Cardiac fibroblast (primary cell): ENCODE measurements around the gene HSPA2.

Experiments used
- DNase-seq, 2 donors: peaks; one replicate each; pipeline versions ENCODE4 v3.0.0 to v3.0.0-alpha.2; 2010; ENCODE audit warnings: low read depth in 2 of 2
- H3K4me3 ChIP-seq, 2 donors: replicated peaks in 1 of 2; 1 replicate in 1 of 2; 2 replicates in 1 of 2; pipeline ENCODE4 v1.5.1; 2011; ENCODE audit warnings: low read depth in 2 of 2, low read length in 2 of 2, mild to moderate bottlenecking in 2 of 2, moderate library complexity in 1 of 2
- CTCF ChIP-seq: IDR thresholded peaks from one replicate; pipeline ENCODE4 v1.5.1; 2011; ENCODE audit warnings: low read depth, mild to moderate bottlenecking, low read length, inconsistent platforms

The HSPA2 gene

GRCh38 chr14:64540208-64541202, at the start of gene HSPA2:
Gene HSPA2, plus strand, starts transcription at chr14:64540741. Its CDS starts 109 bp downstream, at chr14:64540850.
- H3K4me3 ChIP-seq = peak within 1 kb of the TSS; percentile 48 to 64
- peak; percentile 82 for TF ChIP-seq CTCF
- DNase-seq = peak; percentile 99 to 100

- no peak for TF ChIP-seq CTCF
- no peak for DNase-seq
- H3K4me3 ChIP-seq = no peak overlapping the region
Observed at GRCh38 chr14:64491637-64492036, 48.9 kb upstream of the HSPA2 start.

DNA sequence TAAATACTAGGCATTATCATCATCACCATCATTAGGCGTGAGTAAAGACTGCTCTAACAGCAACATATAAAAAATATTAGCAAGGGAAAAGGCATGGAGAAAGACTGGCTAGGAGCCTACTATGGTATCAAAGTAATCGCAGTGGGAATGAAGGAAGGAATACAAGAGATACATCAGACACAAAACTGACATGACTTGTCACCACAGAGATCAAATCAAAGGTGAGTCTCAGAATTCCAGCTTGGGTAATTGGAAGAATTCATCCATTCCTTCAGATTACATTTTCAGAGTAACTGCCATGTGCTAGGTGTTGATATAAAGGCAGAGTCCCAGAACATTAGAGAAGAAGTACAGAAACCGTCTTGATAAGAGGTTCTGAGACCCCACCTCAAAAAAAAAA, 47.1 kb upstream of the HSPA2 start:
- no peak for DNase-seq
- no peak for TF ChIP-seq CTCF
- H3K4me3 ChIP-seq = no peak overlapping the region

DNA sequence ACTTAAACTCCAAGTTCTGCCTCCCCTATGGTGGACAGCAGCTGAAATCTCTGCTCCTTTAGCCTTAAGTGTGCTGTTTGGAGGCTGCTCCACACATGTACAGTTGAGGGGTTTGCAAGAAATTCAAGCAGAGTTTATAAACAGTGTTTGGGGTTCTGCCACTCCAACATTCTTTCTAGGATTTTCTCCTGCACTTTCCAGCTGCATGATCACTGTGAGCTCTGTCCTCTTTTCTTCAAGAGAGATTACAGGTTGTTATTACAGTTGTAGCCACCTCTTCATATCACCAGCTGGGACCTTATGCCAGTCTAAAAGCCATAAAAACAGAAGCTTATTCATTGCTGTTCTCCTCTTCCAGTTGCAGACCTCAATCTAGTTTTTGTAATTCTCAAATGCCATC, 45.3 kb upstream of the HSPA2 start:
- no peak overlapping the region for H3K4me3 ChIP-seq
- no peak for DNase-seq
- no peak for TF ChIP-seq CTCF

GRCh38 chr14:64496764-64497163, 43.8 kb upstream of the HSPA2 start:
- no peak for TF ChIP-seq CTCF
- DNase-seq = no peak
- no peak overlapping the region for H3K4me3 ChIP-seq

DNA sequence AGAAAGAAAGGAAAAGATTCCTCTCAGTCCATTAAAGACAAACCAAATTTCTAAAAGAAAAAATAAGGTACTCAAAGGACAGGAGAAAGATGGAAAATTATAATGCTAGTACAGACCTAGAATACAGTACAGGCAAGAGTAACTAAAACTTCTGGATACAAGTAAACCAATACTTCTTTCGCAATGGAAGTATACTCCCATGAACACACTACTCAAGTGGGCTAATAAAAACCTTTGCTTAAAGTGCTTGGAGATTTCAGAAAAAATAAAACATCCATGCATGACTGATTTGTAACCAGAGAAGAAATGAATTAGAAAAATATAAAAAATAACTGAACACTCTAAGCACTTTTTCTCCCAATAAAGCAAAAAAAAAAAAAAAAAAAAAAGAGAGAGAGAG, 40.5 kb upstream of the HSPA2 start:
- peak in 1 of 2 donors; percentile 40 for DNase-seq
- no peak overlapping the region for H3K4me3 ChIP-seq
- no peak for TF ChIP-seq CTCF
